K562 (cell line): ENCODE results near the gene C1QTNF3. TPM values are rescaled to one million over a fixed set of nuclear protein-coding genes. Genes with fewer than 3 reads are reported as not detected.

Source experiments
- ATAC-seq: fragments of 200-7000 bp; cut with Tn5 transposase; 3 replicates; pipeline ENCODE4 v1.9.1; 2020; ENCODE audit warnings: moderate library complexity
- BruUV-seq: library from RNA; stranded (reverse); fragments of 400-500 nt; replicated peaks from 2 replicates; lab custom pipeline; 2021; lab: Mats Ljungman, UMichigan
- CTCF ChIA-PET: fragments of 300-600 bp; formaldehyde crosslinking; extraction: SDS; loops from one replicate; lab custom pipeline; 2021; ENCODE audit warnings: low intra/inter-chr PET ratio; lab: Yijun Ruan, JAX
- POLR2A ChIA-PET: fragments of 300-600, 350-650 bp; sonication (Branson Sonifier 250); formaldehyde crosslinking; extraction: SDS; loops from one replicate; lab custom pipeline; 2021; ENCODE audit warnings: antibody characterized with exemption, inconsistent platforms; lab: Yijun Ruan, JAX
- DNase-seq, 4 experiments: peaks; one replicate each; pipeline versions ENCODE4 v3.0.0 to v3.0.0-alpha.2; 2011 to 2018; ENCODE audit warnings: low spot score in 3 of 4, mixed read lengths in 3 of 4; ENCODE audit errors: extremely low read depth in 1 of 4
- FAIRE-seq: peaks from 2 replicates; lab custom pipeline; 2011; peaks lifted over from hg19 to GRCh38; lab: Jason Lieb, UNC
- H2AFZ ChIP-seq: 2 replicates; pipeline ENCODE4 v1.6.0; 2011; ENCODE audit warnings: low read depth, low read length, control low read depth, inconsistent platforms
- H3K27ac ChIP-seq: fragments of 200-600 bp; 3 replicates; pipeline ENCODE4 v1.8.0; 2011; ENCODE audit warnings: low read depth, mild to moderate bottlenecking, control low read depth, inconsistent platforms, low read length, moderate library complexity, mixed read lengths; ENCODE audit errors: extremely low read depth
- H3K27me3 ChIP-seq, 2 experiments: fragments of 300-600 bp in 1 of 2; 2 replicates in 1 of 2; 3 replicates in 1 of 2; pipeline versions ENCODE4 v1.6.0 to v1.8.0; 2011; ENCODE audit warnings: inconsistent platforms in 2 of 2, low read length in 2 of 2, mild to moderate bottlenecking in 1 of 2, mixed read lengths in 1 of 2, moderate library complexity in 1 of 2; ENCODE audit not compliant: control insufficient read depth in 2 of 2, insufficient read depth in 2 of 2
- H3K36me3 ChIP-seq: fragments of 300-600 bp; 3 replicates; pipeline ENCODE4 v1.8.0; 2011; ENCODE audit warnings: mild to moderate bottlenecking, low read length, inconsistent platforms; ENCODE audit not compliant: control insufficient read depth, insufficient read depth
- H3K4me1 ChIP-seq, 2 experiments: fragments of 200-600 bp in 1 of 2; replicated peaks in 1 of 2; 2 replicates in 1 of 2; 3 replicates in 1 of 2; pipeline versions ENCODE4 v1.5.1 to v1.8.0; 2011; ENCODE audit warnings: inconsistent platforms in 2 of 2, low read length in 2 of 2, mild to moderate bottlenecking in 1 of 2, mixed read lengths in 1 of 2, moderate library complexity in 1 of 2; ENCODE audit not compliant: control insufficient read depth in 2 of 2, insufficient read depth in 2 of 2
- H3K4me2 ChIP-seq: 2 replicates; pipeline ENCODE4 v1.6.1; 2011; ENCODE audit warnings: low read length, control low read depth, inconsistent platforms, mixed read lengths; ENCODE audit not compliant: insufficient read depth
- H3K4me3 ChIP-seq: fragments of 200-600 bp; sonication (generic), shearing (Covaris generic); 2 replicates; pipeline ENCODE4 v1.5.1; 2016; ENCODE audit warnings: control low read depth, inconsistent platforms
- H3K79me2 ChIP-seq: fragments of 200-600 bp; 3 replicates; pipeline ENCODE4 v1.8.0; 2011; ENCODE audit warnings: low read length, inconsistent platforms; ENCODE audit not compliant: control insufficient read depth, insufficient read depth
- H3K9ac ChIP-seq, 2 experiments: 2 replicates each; pipeline versions ENCODE4 v1.6.0 to v1.6.1; 2011; ENCODE audit warnings: low read depth in 2 of 2, low read length in 2 of 2, control low read depth in 1 of 2, inconsistent platforms in 1 of 2, mild to moderate bottlenecking in 1 of 2, mixed read lengths in 1 of 2; ENCODE audit not compliant: insufficient read depth in 1 of 2
- H3K9me1 ChIP-seq: one replicate; pipeline ENCODE4 v1.6.0; 2011; ENCODE audit warnings: inconsistent platforms, mild to moderate bottlenecking, low read length, moderate library complexity; ENCODE audit not compliant: control insufficient read depth, insufficient read depth
- H3K9me3 ChIP-seq: replicated peaks from 2 replicates; pipeline ENCODE4 v1.5.1; 2011; ENCODE audit warnings: low read depth, low read length, inconsistent platforms; ENCODE audit not compliant: control insufficient read depth, insufficient read depth
- H4K20me1 ChIP-seq: replicated peaks from 2 replicates; pipeline ENCODE4 v1.6.1; 2011; ENCODE audit warnings: low read length, inconsistent platforms, mixed read lengths; ENCODE audit not compliant: control insufficient read depth, insufficient read depth
- JUND ChIP-seq, 2 experiments: IDR thresholded peaks; 2 replicates in 1 of 2; 3 replicates in 1 of 2; pipeline ENCODE4 v1.6.1; 2011; ENCODE audit warnings: borderline replicate concordance in 2 of 2, low read depth in 2 of 2, low read length in 2 of 2, improper control_type of control experiment in 1 of 2, missing biosample characterization in 1 of 2, missing genetic modification characterization in 1 of 2, missing genetic modification reagents in 1 of 2
- KDM2B ChIP-seq: fragments of 250-450 bp; sonication (Bioruptor Pico); IDR thresholded peaks from 2 replicates; pipeline ENCODE4 v1.8.0; 2021; ENCODE audit warnings: mild to moderate bottlenecking, moderate library complexity
- RBM14 ChIP-seq: fragments of 200-400 bp; formaldehyde crosslinking; IDR thresholded peaks from 2 replicates; pipeline ENCODE4 v1.6.1; 2018; ENCODE audit warnings: low read depth, mild to moderate bottlenecking, low read length, moderate library complexity, borderline replicate concordance; ENCODE audit not compliant: insufficient read depth
- YY1 ChIP-seq, 3 experiments: IDR thresholded peaks; 2 replicates each; pipeline ENCODE4 v1.6.1; 2011; ENCODE audit warnings: low read length in 2 of 3, mild to moderate bottlenecking in 2 of 3, moderate library complexity in 2 of 3, borderline replicate concordance in 1 of 3, control low read depth in 1 of 3, low read depth in 1 of 3; ENCODE audit not compliant: insufficient read depth in 3 of 3, insufficient replicate concordance in 2 of 3, control insufficient read depth in 1 of 3, insufficient read length in 1 of 3; ENCODE audit errors: extremely low read depth in 1 of 3
- ZNF3 ChIP-seq: fragments of 250-450 bp; sonication (Bioruptor Pico); IDR thresholded peaks from 2 replicates; pipeline ENCODE4 v1.5.0; 2021; ENCODE audit warnings: mild to moderate bottlenecking, moderate library complexity
- ZNF561 ChIP-seq: fragments of 450-650 bp; formaldehyde crosslinking; conservative IDR thresholded peaks from 2 replicates; pipeline ENCODE4 v1.4.0; 2020; ENCODE audit warnings: mild to moderate bottlenecking, moderate library complexity
- ZNF586 ChIP-seq: fragments of 450-650 bp; formaldehyde crosslinking; conservative IDR thresholded peaks from 2 replicates; pipeline ENCODE4 v1.4.0; 2020; ENCODE audit warnings: mild to moderate bottlenecking, moderate library complexity
- ZNF644 ChIP-seq: fragments of 200-800 bp; sonication (Bioruptor generic); IDR thresholded peaks from 2 replicates; pipeline ENCODE4 v1.6.1; 2016; ENCODE audit warnings: low read depth, missing genetic modification characterization, missing compliant biosample characterization
- ZSCAN32 ChIP-seq: fragments of 450-650 bp; formaldehyde crosslinking; IDR thresholded peaks from 2 replicates; pipeline ENCODE4 v1.4.0; 2020; ENCODE audit warnings: mild to moderate bottlenecking, moderate library complexity
- WGBS: fragments of 100-300 bp; shearing (Covaris generic); methylation state at CpG from one replicate; pipeline ENCODE4 v1.1.6; 2016; ENCODE audit warnings: low coverage, mixed read lengths; ENCODE audit not compliant: insufficient coverage; ENCODE audit errors: missing lambda C conversion rate; 5-methylcytosine and 5-hydroxymethylcytosine counted together
- in situ Hi-C: fragments of 300-500 bp; cut with MboI; formaldehyde crosslinking; loops from 4 replicates; pipeline ENCODE4 v1.15.0; 2018; ENCODE audit warnings: inconsistent platforms, mixed read lengths
- intact Hi-C: fragments of 100-400 bp; cut with micrococcal nuclease; formaldehyde crosslinking; loops from 2 replicates; pipeline ENCODE4 v1.14.2; 2022
- polyA plus RNA-seq, 8 experiments: library from polyadenylated mRNA; depleted of rRNA in 4 of 8; stranded (reverse) in 5 of 8; unstranded in 3 of 8; fragments of >200 nt; fragmentation: Nextera tagmentation in 2 of 8; fragmentation: Illumina TruSeq in 1 of 8; extraction: Ambion mirVana in 2 of 8; extraction: Trizol in 1 of 8; gene quantifications; 2 replicates each; pipeline versions ENCODE4 v1.2.1 to v1.2.3, GENCODE V29; 2011 to 2014; ENCODE audit warnings: inconsistent platforms in 1 of 8, missing spikeins in 1 of 8
- total RNA-seq, 7 experiments: library from RNA; depleted of rRNA in 6 of 7; stranded (reverse); fragments of >200 nt in 6 of 7; fragmentation: Illumina TruSeq in 2 of 7; extraction: Trizol in 2 of 7; gene quantifications; 2 replicates each; pipeline versions ENCODE4 v1.2.1 to v1.2.3, GENCODE V29; 2011 to 2021; ENCODE audit warnings: low replicate concordance in 1 of 7
- TF ChIP-seq, protein P1 (sequence below), 2 experiments: fragments of 450-650 bp in 1 of 2; sonication (generic) in 1 of 2; formaldehyde crosslinking in 1 of 2; IDR thresholded peaks; 2 replicates each; pipeline versions ENCODE4 v1.7.1 to v1.9.0; 2016 to 2022; ENCODE audit warnings: inconsistent platforms in 1 of 2, mild to moderate bottlenecking in 1 of 2, missing genetic modification reagents in 1 of 2

Gene C1QTNF3
- total and polyA plus RNA-seq, 9 of the 15 experiments (the other 6 are each of a cell fraction or from before 2014, with no cell fraction given): 0.51 to 3.3 (median 2.0) TPM

DNA sequence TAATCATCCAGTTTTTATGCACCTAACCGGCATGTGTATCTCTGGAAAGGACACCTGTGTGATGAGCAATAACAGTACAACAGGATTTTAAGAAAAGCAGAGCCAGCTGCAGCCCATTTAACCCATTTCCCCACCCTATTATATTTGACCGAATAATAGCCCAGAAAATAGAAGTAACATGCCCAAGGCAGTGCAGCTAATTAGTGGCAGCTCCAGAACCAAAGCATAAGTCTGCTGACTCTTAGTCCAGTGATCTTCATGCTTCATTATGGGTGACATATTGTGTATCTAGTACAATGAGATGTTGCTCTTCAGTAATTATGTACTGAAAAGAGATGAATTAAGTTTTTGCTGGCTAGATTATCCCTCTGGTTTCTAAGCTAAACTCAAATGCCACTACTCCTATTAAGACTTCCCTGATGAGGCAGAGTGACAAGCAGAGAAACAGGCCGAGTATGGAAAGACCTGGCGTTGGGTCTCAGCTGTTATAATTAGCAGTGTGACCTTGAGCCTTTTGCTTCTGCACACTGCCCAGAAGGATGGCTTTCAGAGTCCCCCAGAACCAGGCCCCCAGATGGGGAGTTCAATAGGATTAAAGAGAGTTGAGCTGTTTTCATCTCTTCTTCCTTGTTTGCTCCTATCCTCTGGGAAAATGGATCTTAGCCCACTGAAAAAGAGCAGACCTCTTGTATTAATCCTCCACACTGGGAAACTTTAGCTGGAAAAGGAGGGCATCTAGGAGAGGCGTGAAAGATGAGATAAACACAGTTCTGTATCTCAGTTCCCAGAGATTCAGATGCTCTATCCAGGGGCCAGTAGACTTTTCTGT is 10.8 kb upstream of the C1QTNF3 start:
- H3K79me2 ChIP-seq: no peaks in the 10 kb centered on the region
- ChIA-PET POLR2A (interaction anchor here (1.2 kb wide), 1 partner anchor 11 kb away, joined by 5 read pairs; the partner anchor contains the start of gene C1QTNF3), CTCF (no interaction called here)
- H3K9ac ChIP-seq: no peak overlapping the region
- intact Hi-C loops (no loop called here), in situ Hi-C loops (no loop called here)
- H2AFZ ChIP-seq: no peak overlapping the region
- H3K9me3 ChIP-seq: no peaks in the 10 kb centered on the region
- no peaks in the 10 kb centered on the region for H4K20me1 ChIP-seq
- 20% methylated on average over 5 of the region's 5 CpGs for WGBS
- DNase-seq (no peak), FAIRE-seq (no peak), ATAC-seq (no peak)
- H3K4me1 ChIP-seq: no peaks in the 10 kb centered on the region
- H3K9me1 ChIP-seq: no peaks in the 10 kb centered on the region
- H3K27ac ChIP-seq: no peak overlapping the region
- no TSS peak for BruUV-seq
- no peaks in the 10 kb centered on the region for H3K36me3 ChIP-seq
- H3K27me3 ChIP-seq: no peaks in the 10 kb centered on the region
- H3K4me2 ChIP-seq: no peak overlapping the region
- H3K4me3 ChIP-seq: no peak overlapping the region
- TF ChIP-seq KDM2B (CRISPR knock-in tag) (no peak), ZNF561 (CRISPR knock-in tag) (no peak), ZNF3 (no peak), YY1 (IDR thresholded peaks at IDR 0.05; ENCODE audit: borderline replicate concordance in 1 of 3, control insufficient read depth in 1 of 3, extremely low read depth in 1 of 3, insufficient read depth in 3 of 3, insufficient read length in 1 of 3, insufficient replicate concordance in 2 of 3, low read depth in 1 of 3, low read length in 2 of 3) (no peak), RBM14 (no peak), ZNF644 (tag) (no peak), ZNF586 (CRISPR knock-in tag) (no peak), ZSCAN32 (CRISPR knock-in tag) (no peak), JUND (IDR thresholded peaks at IDR 0.05; ENCODE audit: borderline replicate concordance, low read depth, low read length) (no peak), JUND (tag; IDR thresholded peaks at IDR 0.05; ENCODE audit: borderline replicate concordance, low read depth, low read length) (no peak)
- TF ChIP-seq, protein P1, sequence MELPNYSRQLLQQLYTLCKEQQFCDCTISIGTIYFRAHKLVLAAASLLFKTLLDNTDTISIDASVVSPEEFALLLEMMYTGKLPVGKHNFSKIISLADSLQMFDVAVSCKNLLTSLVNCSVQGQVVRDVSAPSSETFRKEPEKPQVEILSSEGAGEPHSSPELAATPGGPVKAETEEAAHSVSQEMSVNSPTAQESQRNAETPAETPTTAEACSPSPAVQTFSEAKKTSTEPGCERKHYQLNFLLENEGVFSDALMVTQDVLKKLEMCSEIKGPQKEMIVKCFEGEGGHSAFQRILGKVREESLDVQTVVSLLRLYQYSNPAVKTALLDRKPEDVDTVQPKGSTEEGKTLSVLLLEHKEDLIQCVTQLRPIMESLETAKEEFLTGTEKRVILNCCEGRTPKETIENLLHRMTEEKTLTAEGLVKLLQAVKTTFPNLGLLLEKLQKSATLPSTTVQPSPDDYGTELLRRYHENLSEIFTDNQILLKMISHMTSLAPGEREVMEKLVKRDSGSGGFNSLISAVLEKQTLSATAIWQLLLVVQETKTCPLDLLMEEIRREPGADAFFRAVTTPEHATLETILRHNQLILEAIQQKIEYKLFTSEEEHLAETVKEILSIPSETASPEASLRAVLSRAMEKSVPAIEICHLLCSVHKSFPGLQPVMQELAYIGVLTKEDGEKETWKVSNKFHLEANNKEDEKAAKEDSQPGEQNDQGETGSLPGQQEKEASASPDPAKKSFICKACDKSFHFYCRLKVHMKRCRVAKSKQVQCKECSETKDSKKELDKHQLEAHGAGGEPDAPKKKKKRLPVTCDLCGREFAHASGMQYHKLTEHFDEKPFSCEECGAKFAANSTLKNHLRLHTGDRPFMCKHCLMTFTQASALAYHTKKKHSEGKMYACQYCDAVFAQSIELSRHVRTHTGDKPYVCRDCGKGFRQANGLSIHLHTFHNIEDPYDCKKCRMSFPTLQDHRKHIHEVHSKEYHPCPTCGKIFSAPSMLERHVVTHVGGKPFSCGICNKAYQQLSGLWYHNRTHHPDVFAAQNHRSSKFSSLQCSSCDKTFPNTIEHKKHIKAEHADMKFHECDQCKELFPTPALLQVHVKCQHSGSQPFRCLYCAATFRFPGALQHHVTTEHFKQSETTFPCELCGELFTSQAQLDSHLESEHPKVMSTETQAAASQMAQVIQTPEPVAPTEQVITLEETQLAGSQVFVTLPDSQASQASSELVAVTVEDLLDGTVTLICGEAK (IDR thresholded peaks at IDR 0.05): no peak
- TF ChIP-seq, protein P1 (CRISPR knock-in tag; IDR thresholded peaks at IDR 0.05): no peak
